Measurements from ENCODE around the gene SEPTIN10. TPM values are rescaled to one million over a fixed set of nuclear protein-coding genes. Genes with fewer than 3 reads are reported as not detected.

The SEPTIN10 gene
- total and polyA plus RNA-seq, 9 of the 15 experiments (the other 6 are each of a cell fraction or from before 2014, with no cell fraction given), result 0.40 TPM; not detected in 8

GRCh38 chr2:109616184-109616583, 2.4 kb upstream of the SEPTIN10 start:
- no peaks in the 10 kb centered on the region for H3K36me3 ChIP-seq (ENCODE audit: control insufficient read depth, insufficient read depth, low read length)
- no peaks in the 10 kb centered on the region for H3K9me3 ChIP-seq (replicated peaks; ENCODE audit: control insufficient read depth, insufficient read depth, low read depth, low read length)
- in situ Hi-C loops (cut with MboI) (no loop called here), intact Hi-C loops (cut with micrococcal nuclease) (no loop called here)
- WGBS (ENCODE audit: insufficient coverage, low coverage, missing lambda C conversion rate), result 2% methylated on average over 5 of the region's 5 CpGs
- FAIRE-seq (no peak), DNase-seq (ENCODE audit: extremely low read depth in 1 of 4, low spot score in 3 of 4) (no peak), ATAC-seq (no peak)
- POLR2A ChIA-PET, result no interaction called here
- no peak overlapping the region for H3K27ac ChIP-seq (ENCODE audit: extremely low read depth, low read depth, low read length)
- no peaks in the 10 kb centered on the region for H4K20me1 ChIP-seq (replicated peaks; ENCODE audit: control insufficient read depth, insufficient read depth, low read length)
- no peak overlapping the region for H2AFZ ChIP-seq (ENCODE audit: low read depth, low read length)
- no peaks in the 10 kb centered on the region for H3K27me3 ChIP-seq (ENCODE audit: control insufficient read depth in 2 of 2, insufficient read depth in 2 of 2, low read length in 2 of 2)
- no peak overlapping the region for H3K4me3 ChIP-seq
- H3K4me2 ChIP-seq (ENCODE audit: insufficient read depth, low read length), result no peak overlapping the region
- BruUV-seq (replicated peaks), result no TSS peak
- CTCF ChIA-PET (ENCODE audit: low intra/inter-chr PET ratio), result no interaction called here
- no peaks in the 10 kb centered on the region for H3K9me1 ChIP-seq (ENCODE audit: control insufficient read depth, insufficient read depth, low read length)
- no peaks in the 10 kb centered on the region for H3K79me2 ChIP-seq (ENCODE audit: control insufficient read depth, insufficient read depth, low read length)
- no peaks in the 10 kb centered on the region for H3K4me1 ChIP-seq (replicated peaks in 1 of 2; ENCODE audit: control insufficient read depth in 2 of 2, insufficient read depth in 2 of 2, low read length in 2 of 2)
- H3K9ac ChIP-seq (ENCODE audit: insufficient read depth in 1 of 2, low read depth in 2 of 2, low read length in 2 of 2), result no peak overlapping the region
- TF ChIP-seq ELF1 (tag; IDR thresholded peaks at IDR 0.05) (no peak), KDM1A (IDR thresholded peaks at IDR 0.05) (no peak), ZNF830 (CRISPR knock-in tag; IDR thresholded peaks at IDR 0.05) (no peak), THRAP3 (IDR thresholded peaks at IDR 0.05; ENCODE audit: borderline replicate concordance) (no peak), MIER1 (IDR thresholded peaks at IDR 0.05; ENCODE audit: low read depth) (no peak), REST (IDR thresholded peaks at IDR 0.05; ENCODE audit: borderline replicate concordance) (no peak), REST (CRISPR knock-in tag; IDR thresholded peaks at IDR 0.05; ENCODE audit: low read depth) (no peak)

All from K562 (cell line).